Natural killer cell treated with Interleukin-12 subunit alpha and Interleukin-12 subunit beta and Interleukin-15 and Interleukin-18, amount 100 ng/mL, for 72 hours (primary cell): ENCODE measurements around the gene GSTK1. TPM values are rescaled to one million over a fixed set of nuclear protein-coding genes. Genes with fewer than 3 reads are reported as not detected.
"Not testable (repeated sequence)": the region's sequence is repeated elsewhere in the genome, so short reads cannot be mapped to it uniquely, and the experiment has no call there.

Experiments used
- ATAC-seq, 2 donors: fragments of 150-1000 bp; cut with Tn5 transposase in 1 of 2; sonication (Bioruptor Pico), chemical (Tn5 transposase) in 1 of 2; 2 replicates each; pipeline ENCODE4 v1.10.0; 2021
- DNase-seq: peaks from one replicate; pipeline ENCODE4 v3.0.0; 2022; ENCODE audit warnings: low spot score
- H3K27ac Mint-ChIP-seq, 2 donors: 1 replicate in 1 of 2; 2 replicates in 1 of 2; pipeline ENCODE4 v1.8.0; 2022; ENCODE audit warnings: mixed read lengths in 2 of 2, mild to moderate bottlenecking in 1 of 2, moderate library complexity in 1 of 2
- H3K27me3 Mint-ChIP-seq, 2 donors: 1 replicate in 1 of 2; 2 replicates in 1 of 2; pipeline ENCODE4 v1.8.0; 2022; ENCODE audit warnings: mixed read lengths in 2 of 2
- H3K36me3 Mint-ChIP-seq: one replicate; pipeline ENCODE4 v1.8.0; 2022; ENCODE audit warnings: mixed read lengths
- H3K4me1 Mint-ChIP-seq, 2 donors: 1 replicate in 1 of 2; 2 replicates in 1 of 2; pipeline ENCODE4 v1.8.0; 2022; ENCODE audit warnings: low read depth in 2 of 2, mixed read lengths in 2 of 2, mild to moderate bottlenecking in 1 of 2
- H3K4me3 Mint-ChIP-seq: one replicate; pipeline ENCODE4 v1.8.0; 2022; ENCODE audit warnings: mixed read lengths
- H3K9me3 Mint-ChIP-seq: 2 replicates; pipeline ENCODE4 v1.8.0; 2022; ENCODE audit warnings: mixed read lengths
- total RNA-seq, 2 donors: library from RNA; stranded (reverse); gene quantifications; one replicate each; pipeline ENCODE4 v1.2.3, GENCODE V29; 2022

The GSTK1 gene
- total RNA-seq, 2 donors from 2014 or later = 133 to 233 TPM

DNA sequence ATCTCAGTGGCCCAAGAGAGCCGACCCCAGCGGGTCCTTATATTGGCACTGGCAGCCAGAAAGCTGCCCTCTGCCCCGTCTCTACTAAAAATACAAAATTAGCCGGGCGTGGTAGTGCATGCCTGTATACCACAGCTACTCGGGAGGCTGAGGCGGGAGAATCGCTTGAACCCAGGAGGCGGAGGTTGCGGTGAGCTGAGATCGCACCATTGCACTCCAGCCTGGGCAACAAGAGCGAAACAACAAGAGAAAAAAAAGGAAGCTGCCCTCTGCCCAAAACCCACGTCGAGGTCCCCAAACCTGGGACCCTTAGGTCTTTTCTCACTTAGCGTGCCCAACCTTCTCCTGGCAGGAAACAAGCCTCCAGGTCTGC is 941 bp downstream of the GSTK1 start:
- Mint-ChIP-seq H3K4me1 (peaks cover 27 to 35% of the 10 kb centered on the region in 2 donors), H3K27ac (peak overlapping the region; percentile 98), H3K36me3 (peaks cover 12% of the 10 kb centered on the region), H3K4me3 (peak overlapping the region; percentile 90)
- H3K9me3 Mint-ChIP-seq, DNase-seq, ATAC-seq, H3K27me3 Mint-ChIP-seq: not testable (repeated sequence)

DNA sequence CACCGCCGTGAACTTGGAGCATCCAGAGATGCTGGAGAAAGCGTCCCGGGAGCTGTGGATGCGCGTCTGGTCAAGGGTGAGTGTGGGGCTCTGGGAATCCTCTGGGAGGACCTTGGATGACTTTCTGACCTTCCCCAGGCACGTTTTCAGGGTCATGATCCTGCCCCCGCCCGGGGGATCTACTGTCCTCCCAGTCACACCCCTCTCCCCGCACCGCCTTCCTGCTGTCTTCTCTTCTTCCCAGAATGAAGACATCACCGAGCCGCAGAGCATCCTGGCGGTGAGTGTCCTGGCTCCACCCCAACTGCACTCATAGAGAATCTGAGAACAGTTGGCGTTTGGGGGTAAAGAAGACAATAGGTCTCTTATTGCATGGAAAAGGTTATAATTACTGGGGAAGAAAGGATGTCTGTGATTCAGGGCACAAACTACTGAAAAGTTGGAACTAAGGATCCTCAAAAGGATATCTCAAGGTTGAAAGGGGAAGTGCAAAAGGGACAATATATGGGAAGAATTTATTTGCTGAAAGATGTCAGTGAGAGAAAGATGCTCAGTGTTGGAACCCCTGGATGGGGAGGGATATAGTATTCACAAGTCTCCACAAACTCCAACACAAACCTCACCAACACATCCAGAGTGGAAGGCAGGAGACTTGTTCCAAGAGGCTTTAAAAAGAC is 1.9 kb downstream of the GSTK1 start:
- Mint-ChIP-seq H3K36me3 (peaks cover 18% of the 10 kb centered on the region), H3K27me3 (no peaks in the 10 kb centered on the region), H3K4me3 (peak overlapping the region; percentile 90), H3K9me3 (no peaks in the 10 kb centered on the region), H3K4me1 (peaks cover 27 to 37% of the 10 kb centered on the region in 2 donors), H3K27ac (peak overlapping the region; percentile 98)
- ATAC-seq (no peak), DNase-seq (no peak)

DNA sequence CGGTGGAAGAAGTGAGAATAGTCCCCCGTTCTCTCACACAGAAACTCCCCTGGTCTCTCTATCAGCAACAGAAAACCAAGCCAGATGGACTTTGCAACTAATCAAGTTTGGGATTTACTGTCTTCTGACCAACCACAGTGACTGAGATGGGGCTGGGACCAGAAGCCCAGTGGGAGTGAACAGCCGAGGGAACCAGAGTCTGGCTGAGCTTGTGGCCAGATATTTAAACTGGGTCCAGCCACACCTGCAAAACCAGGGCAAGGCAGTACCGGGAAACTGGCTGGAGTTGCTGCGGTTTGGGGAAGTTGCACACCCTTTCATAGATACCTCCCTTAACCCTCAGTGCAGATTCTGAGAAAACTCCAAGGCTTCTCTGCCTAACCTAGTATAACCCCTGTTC is 6.0 kb downstream of the GSTK1 start:
- DNase-seq (no peak), ATAC-seq (peak in 1 of 2 donors; percentile 20)
- Mint-ChIP-seq H3K36me3 (peaks cover 18% of the 10 kb centered on the region), H3K4me1 (peaks cover 15 to 27% of the 10 kb centered on the region in 2 donors), H3K9me3 (no peaks in the 10 kb centered on the region), H3K27me3 (no peaks in the 10 kb centered on the region), H3K27ac (peak overlapping the region; percentile 15 to 54), H3K4me3 (no peak overlapping the region)

DNA sequence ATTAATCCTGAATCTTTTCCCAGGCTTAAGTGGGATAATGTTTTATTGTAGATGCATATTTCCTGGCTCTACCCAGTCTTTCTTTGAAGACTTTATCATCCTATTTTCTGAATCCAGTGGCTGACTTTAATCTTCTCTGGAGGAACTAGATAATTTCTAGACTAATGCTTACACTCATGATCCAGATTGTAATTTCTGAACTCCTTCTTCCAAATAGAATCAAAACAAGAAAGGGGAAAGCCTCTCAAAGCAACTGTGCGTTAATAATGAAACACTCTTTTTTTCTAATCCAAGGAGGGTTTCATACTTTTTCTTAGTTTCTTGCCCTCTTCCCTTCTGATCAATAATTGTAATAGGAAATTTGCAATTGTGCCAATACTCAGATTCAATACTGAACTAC is 8.0 kb downstream of the GSTK1 start:
- H3K27me3 Mint-ChIP-seq = no peaks in the 10 kb centered on the region
- DNase-seq (no peak), ATAC-seq (no peak)
- peaks cover 13% of the 10 kb centered on the region for H3K36me3 Mint-ChIP-seq
- no peaks in the 10 kb centered on the region for H3K9me3 Mint-ChIP-seq
- no peak overlapping the region for H3K4me3 Mint-ChIP-seq
- peaks cover 4 to 12% of the 10 kb centered on the region in 2 donors for H3K4me1 Mint-ChIP-seq
- no peak overlapping the region for H3K27ac Mint-ChIP-seq

DNA sequence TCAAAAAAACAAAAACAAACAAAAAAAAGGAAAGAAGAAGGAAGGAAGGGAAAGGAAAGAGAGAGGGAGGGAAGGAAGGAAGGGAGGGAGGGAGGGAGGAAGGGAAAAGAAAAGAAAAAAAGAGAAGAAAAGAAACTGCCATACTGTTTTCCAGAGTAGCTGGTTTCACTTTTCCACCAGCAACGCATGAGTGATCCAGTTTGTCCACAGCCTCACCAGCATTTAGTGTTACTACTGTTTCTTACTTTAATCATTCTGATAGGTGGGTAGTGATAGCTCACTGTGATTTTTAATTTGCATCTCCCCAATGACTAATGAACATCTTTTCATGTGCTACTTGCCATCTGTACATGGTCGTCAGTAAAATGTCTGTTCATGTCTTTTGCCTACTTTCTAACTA is 9.6 kb downstream of the GSTK1 start:
- Mint-ChIP-seq H3K27ac (no peak overlapping the region), H3K4me1 (peaks cover 4 to 12% of the 10 kb centered on the region in 2 donors), H3K36me3 (peaks cover 13% of the 10 kb centered on the region), H3K27me3 (no peaks in the 10 kb centered on the region), H3K4me3 (no peak overlapping the region), H3K9me3 (no peaks in the 10 kb centered on the region)
- ATAC-seq = no peak
- no peak for DNase-seq

DNA sequence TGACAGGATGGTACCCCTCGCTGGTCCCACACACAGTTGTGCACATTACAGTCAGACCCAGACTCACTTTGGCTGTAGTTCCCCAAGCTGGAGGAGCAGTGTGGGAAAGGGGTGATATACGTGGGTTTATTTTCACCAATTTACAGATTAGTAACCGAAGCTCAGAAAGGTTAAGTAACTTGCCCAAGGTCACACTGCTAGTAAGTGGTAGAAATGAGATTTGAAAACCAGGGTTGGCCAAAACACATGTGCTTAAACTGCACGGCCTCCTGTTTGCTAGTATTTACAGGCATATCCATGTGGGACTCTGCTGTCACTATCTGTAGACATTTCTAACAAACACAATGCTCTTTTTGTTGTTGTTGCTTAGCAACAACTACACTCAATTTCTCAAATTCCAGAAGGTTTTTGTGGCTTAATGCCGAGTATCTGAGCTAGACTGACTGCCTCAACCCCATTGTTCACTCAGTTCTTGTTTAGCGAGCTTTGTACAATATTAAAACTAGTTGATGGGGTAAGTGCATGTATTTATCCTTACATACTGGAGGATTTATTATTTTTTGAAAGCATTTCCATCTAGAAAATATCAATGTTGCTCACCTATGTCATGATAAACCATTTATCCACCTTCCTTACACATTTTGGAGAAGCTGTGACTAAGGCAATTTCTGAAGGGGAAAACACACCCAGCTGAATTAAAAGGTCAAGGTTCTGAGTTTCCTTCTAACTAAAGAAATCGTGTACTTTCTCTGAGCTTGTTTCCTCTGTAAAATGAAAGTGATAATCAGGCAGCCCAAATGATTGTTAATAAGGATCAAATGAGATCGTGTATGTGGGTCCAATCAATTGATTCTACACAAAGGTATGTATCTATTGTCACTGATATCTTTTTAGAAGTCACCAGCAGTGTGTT is 16.2 kb downstream of the GSTK1 start:
- H3K36me3 Mint-ChIP-seq = no peaks in the 10 kb centered on the region
- H3K4me3 Mint-ChIP-seq = peak overlapping the region; percentile 54
- peak in 1 of 2 donors; percentile 43 for ATAC-seq
- H3K27me3 Mint-ChIP-seq = no peaks in the 10 kb centered on the region
- peak overlapping the region; percentile 35 to 73 for H3K27ac Mint-ChIP-seq
- peaks cover 10 to 17% of the 10 kb centered on the region in 2 donors for H3K4me1 Mint-ChIP-seq
- H3K9me3 Mint-ChIP-seq = no peaks in the 10 kb centered on the region
- no peak for DNase-seq

DNA sequence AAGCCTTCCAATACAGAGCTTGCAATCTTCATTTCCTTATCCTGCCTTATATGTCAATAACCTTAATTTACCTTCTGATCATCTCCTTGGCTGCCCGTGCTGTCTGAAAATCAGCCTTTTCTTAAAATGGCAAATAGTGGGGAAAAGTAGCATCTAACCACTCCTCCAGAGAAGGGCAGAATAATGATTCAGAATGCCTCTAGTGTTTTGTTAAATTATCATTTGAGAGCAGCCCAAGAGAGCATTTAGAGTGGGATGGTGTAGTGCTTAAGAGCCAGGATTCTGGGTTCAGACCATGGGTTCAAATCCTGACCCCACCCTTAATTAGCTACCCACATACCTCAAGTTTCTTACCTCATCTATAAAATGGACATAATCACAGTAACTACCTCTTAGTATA is 16.9 kb downstream of the GSTK1 start:
- Mint-ChIP-seq H3K4me1 (peaks cover 10 to 17% of the 10 kb centered on the region in 2 donors), H3K9me3 (no peaks in the 10 kb centered on the region), H3K27me3 (no peaks in the 10 kb centered on the region), H3K36me3 (no peaks in the 10 kb centered on the region), H3K27ac (peak overlapping the region; percentile 35 to 73), H3K4me3 (peak overlapping the region; percentile 54)
- no peak for ATAC-seq
- no peak for DNase-seq

DNA sequence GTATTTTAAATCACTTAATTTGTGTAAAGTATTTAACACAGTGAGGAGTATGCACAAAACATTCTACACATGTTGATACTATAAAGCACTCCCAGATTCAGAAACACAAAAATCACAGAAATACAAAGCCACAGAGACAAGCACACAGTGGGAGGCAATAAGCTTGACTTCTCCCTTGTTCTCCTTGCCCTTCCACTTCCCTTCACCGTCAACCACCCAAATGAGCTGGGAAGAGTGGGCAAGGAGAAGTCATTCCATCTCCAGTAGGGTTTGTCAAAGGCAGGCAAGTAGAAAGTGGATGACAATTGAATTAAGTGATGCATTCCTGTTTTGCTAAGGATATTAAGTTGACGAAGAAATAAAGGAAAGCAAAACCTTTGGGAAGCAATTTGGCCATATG is 17.3 kb downstream of the GSTK1 start:
- ATAC-seq (no peak), DNase-seq (no peak)
- Mint-ChIP-seq H3K4me1 (peaks cover 10 to 17% of the 10 kb centered on the region in 2 donors), H3K27me3 (no peaks in the 10 kb centered on the region), H3K27ac (peak overlapping the region; percentile 35 to 73), H3K9me3 (no peaks in the 10 kb centered on the region), H3K4me3 (no peak overlapping the region), H3K36me3 (no peaks in the 10 kb centered on the region)

DNA sequence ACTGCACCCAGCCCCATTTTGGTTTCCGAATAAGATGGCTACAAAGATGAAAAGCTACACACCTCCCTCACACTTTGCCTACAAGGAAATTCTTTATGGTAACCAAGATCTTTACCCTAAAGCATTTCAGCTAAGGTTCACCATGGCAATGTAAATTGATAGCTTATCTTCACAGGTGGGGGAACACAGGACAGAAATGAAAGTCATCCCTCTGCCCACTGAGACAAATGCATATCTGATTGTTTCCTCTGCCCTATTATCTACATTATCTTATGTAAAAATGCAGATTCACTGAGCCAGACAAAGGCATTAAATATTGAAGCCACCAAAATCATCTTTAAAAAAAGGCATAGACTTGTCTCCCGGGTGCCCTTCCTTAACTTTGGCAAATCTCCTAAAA is 18.3 kb downstream of the GSTK1 start:
- no peaks in the 10 kb centered on the region for H3K9me3 Mint-ChIP-seq
- H3K4me1 Mint-ChIP-seq = peaks cover 10 to 17% of the 10 kb centered on the region in 2 donors
- no peak overlapping the region for H3K4me3 Mint-ChIP-seq
- no peak for DNase-seq
- ATAC-seq = no peak
- no peak overlapping the region for H3K27ac Mint-ChIP-seq
- no peaks in the 10 kb centered on the region for H3K27me3 Mint-ChIP-seq
- no peaks in the 10 kb centered on the region for H3K36me3 Mint-ChIP-seq

DNA sequence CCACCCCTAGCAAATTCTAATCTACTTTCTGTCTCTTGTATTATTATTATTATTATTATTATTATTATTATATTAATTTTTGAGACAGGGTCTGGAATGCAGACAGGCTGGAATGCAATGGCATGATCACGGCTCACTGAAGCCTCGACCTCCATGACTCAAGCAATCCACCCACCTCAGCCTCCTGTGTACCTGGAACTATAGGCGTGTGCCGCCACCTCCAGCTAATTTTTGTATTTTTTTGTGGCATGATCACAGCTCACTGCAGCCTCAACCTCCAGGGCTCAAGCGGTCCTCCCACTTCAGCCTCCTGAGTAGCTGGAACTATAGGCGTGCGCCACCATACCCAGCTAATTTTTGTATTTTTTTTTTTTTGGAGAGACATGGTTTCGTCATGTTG is 18.9 kb downstream of the GSTK1 start:
- Mint-ChIP-seq H3K4me1 (peaks cover 13 to 22% of the 10 kb centered on the region in 2 donors), H3K27ac (no peak overlapping the region)
- no peak for ATAC-seq

DNA sequence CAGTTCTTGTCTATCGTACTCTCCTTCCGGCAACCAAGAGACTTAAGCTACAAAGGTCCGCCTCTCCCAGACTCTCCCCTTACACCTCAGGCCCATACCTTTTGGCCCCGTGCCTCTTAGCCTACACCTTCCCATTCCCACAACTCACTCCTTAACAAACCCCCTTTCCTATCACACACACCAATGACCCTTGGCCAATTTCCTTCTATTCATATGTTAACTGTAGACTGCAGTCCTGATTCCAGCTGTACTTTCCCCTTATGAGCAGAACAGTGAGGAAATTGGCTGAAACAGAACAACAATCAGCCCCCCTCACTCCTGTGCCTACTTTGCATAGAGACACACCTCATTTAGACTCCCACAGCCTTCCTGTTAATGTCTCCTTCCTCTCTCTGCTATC is 20.1 kb downstream of the GSTK1 start:
- Mint-ChIP-seq H3K9me3 (no peaks in the 10 kb centered on the region), H3K27me3 (no peaks in the 10 kb centered on the region), H3K36me3 (peaks cover 6% of the 10 kb centered on the region), H3K27ac (no peak overlapping the region), H3K4me1 (peaks cover 18 to 28% of the 10 kb centered on the region in 2 donors), H3K4me3 (no peak overlapping the region)
- DNase-seq (no peak), ATAC-seq (no peak)

More for the DNA sequence above, 18.9 kb downstream of the GSTK1 start:
- Mint-ChIP-seq H3K36me3 (no peaks in the 10 kb centered on the region), H3K9me3 (no peaks in the 10 kb centered on the region), H3K27me3 (no peaks in the 10 kb centered on the region), H3K4me3 (no peak overlapping the region)
- no peak for DNase-seq

DNA sequence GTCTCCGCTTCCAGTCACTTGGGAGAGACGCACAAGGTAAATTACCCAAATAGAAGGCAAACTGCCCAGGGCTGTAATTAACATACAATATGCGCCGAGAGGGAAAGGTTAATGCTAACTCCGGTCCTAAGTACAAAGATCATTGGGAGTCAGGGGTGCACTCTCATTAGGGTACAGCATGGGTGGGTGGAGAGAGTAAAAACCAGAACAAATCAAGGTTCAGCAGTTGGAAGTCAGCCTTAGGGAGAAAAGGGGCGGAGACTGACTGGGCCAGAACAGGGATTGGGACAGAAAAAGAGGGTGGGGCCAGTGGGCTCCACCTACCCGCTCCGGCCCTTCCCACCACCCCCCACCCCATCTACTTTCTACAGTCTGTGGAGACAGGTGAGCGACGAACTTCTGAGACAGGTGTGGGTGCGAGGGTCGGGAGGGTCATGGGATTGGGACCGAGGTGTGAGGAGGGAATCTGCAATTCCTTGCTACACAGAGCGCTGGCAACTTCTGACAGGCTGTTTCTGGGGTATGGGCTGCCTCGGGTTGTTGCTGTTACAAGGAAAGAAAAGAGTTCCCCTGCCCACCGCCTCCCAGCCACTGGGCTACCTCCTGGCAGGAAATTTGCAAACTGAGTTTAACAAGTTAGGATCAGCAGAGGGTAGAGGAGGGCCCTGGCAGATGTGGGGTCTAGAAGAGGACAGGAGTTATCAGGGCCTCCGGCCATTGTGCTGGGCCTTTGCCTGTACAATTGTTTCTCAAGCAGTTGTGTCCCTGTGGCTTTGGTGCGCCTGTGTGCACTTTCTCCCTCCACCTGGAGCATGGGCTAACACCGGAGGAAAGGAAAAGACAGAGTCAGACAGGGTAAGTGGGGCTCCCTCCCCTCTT is 21.6 kb downstream of the GSTK1 start, which contains the start of gene TMEM139:
TMEM139 (plus strand) TSS at position 368 of the 879 bp plus-strand sequence. CDS start 1,000 bp downstream, outside the sequence.
- Mint-ChIP-seq H3K4me3 (no peak within 1 kb of the TSS), H3K9me3 (no peaks in the 10 kb centered on the region), H3K27ac (peak within 1 kb of the TSS in 1 of 2 donors; percentile 41), H3K27me3 (no peaks in the 10 kb centered on the region), H3K4me1 (peaks cover 23 to 29% of the 10 kb centered on the region in 2 donors), H3K36me3 (peaks cover 6% of the 10 kb centered on the region)
- no peak for ATAC-seq
- DNase-seq = no peak

DNA sequence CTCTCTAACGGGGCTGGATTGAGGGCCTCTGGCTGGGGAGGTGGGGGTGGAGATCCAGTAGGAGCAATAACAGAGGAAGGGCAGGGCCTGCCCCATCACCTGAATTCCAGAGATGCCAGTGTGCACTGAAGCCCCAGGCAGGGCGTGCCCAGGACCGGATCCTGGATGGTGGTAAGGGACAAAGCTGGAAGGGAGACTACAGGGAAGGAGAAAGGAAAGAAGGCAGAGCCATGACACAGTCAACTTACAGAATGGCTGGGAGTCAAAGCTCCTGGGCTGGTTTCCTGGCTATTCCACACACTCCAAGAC is 22.2 kb downstream of the GSTK1 start:
- no peak for ATAC-seq
- Mint-ChIP-seq H3K27me3 (no peaks in the 10 kb centered on the region), H3K27ac (no peak overlapping the region), H3K36me3 (peaks cover 6% of the 10 kb centered on the region), H3K9me3 (no peaks in the 10 kb centered on the region), H3K4me3 (no peak overlapping the region), H3K4me1 (peaks cover 24 to 29% of the 10 kb centered on the region in 2 donors)
- DNase-seq = no peak
